Stimulated activated CD8-positive, alpha-beta memory T cell treated with anti-CD3 and anti-CD28 coated beads, Interleukin-12 subunit alpha, Interleukin-12 subunit beta, amount 100 ng/mL, for 24 hours (primary cell): ENCODE measurements around the gene PADI6.
"Not testable (repeated sequence)": the region's sequence is repeated elsewhere in the genome, so short reads cannot be mapped to it uniquely, and the experiment has no call there.

Experiments
- DNase-seq: peaks from one replicate; pipeline ENCODE4 v3.0.0-alpha.2; 2020; ENCODE audit errors: extremely low read depth

PADI6 gene

GRCh38 chr1:17404034-17404684 lies 32.2 kb downstream of the PADI6 start:
- DNase-seq: no peak

GRCh38 chr1:17404820-17405219 lies 32.8 kb downstream of the PADI6 start:
- DNase-seq: no peak

GRCh38 chr1:17405898-17406759 lies 34.1 kb downstream of the PADI6 start:
- no peak for DNase-seq

- DNase-seq: not testable (repeated sequence)
Measured at GRCh38 chr1:17406760-17407475, 34.9 kb downstream of the PADI6 start.

- not testable (repeated sequence) for DNase-seq
Measured at GRCh38 chr1:17407786-17408514, 36.0 kb downstream of the PADI6 start.

- DNase-seq: no peak
Measured at GRCh38 chr1:17409391-17409811, 37.4 kb downstream of the PADI6 start.

GRCh38 chr1:17412093-17412870 lies 40.3 kb downstream of the PADI6 start:
- DNase-seq: no peak

- DNase-seq: no peak
Measured at GRCh38 chr1:17414022-17414421, 42.0 kb downstream of the PADI6 start.

- DNase-seq: no peak
Measured at GRCh38 chr1:17416389-17416788, 44.4 kb downstream of the PADI6 start.

- DNase-seq: no peak
Measured at GRCh38 chr1:17419626-17420328, 47.8 kb downstream of the PADI6 start.

- DNase-seq: no peak
Measured at GRCh38 chr1:17420391-17420918, 48.5 kb downstream of the PADI6 start.

GRCh38 chr1:17422461-17422860 lies 50.5 kb downstream of the PADI6 start:
- DNase-seq: no peak

- no peak for DNase-seq
Measured at GRCh38 chr1:17423781-17424245, 51.8 kb downstream of the PADI6 start.

GRCh38 chr1:17425806-17426600 lies 54.0 kb downstream of the PADI6 start:
- DNase-seq: no peak

- no peak for DNase-seq
Measured at GRCh38 chr1:17427696-17428660, 56.0 kb downstream of the PADI6 start.

GRCh38 chr1:17429183-17429582 lies 57.2 kb downstream of the PADI6 start:
- no peak for DNase-seq

GRCh38 chr1:17432412-17432811 lies 60.4 kb downstream of the PADI6 start:
- no peak for DNase-seq

- DNase-seq: no peak
Measured at GRCh38 chr1:17433261-17433660, 61.3 kb downstream of the PADI6 start.
